ENCODE data around the gene CLEC16A. TPM values are rescaled to one million over a fixed set of nuclear protein-coding genes. Genes with fewer than 3 reads are reported as not detected.

Gene CLEC16A
- total and polyA plus RNA-seq, 9 of the 15 experiments (the other 6 are each of a cell fraction or from before 2014, with no cell fraction given) = 1.00 to 22.3 (median 10.0) TPM

- Histone ChIP-seq H3K27me3 (ENCODE audit: control insufficient read depth in 2 of 2, insufficient read depth in 2 of 2, low read length in 2 of 2) (no peaks in the 10 kb centered on the region), H3K9ac (ENCODE audit: insufficient read depth in 1 of 2, low read depth in 2 of 2, low read length in 2 of 2) (peak overlapping the region in 1 of 2 experiments; percentile 63; a peak in 2 of 4 replicates), H4K20me1 (replicated peaks; ENCODE audit: control insufficient read depth, insufficient read depth, low read length) (no peaks in the 10 kb centered on the region), H3K4me2 (ENCODE audit: insufficient read depth, low read length) (no peak overlapping the region), H3K4me3 (no peak overlapping the region), H3K9me1 (ENCODE audit: control insufficient read depth, insufficient read depth, low read length) (no peaks in the 10 kb centered on the region), H2AFZ (ENCODE audit: low read depth, low read length) (no peak overlapping the region), H3K79me2 (ENCODE audit: control insufficient read depth, insufficient read depth, low read length) (no peaks in the 10 kb centered on the region), H3K36me3 (ENCODE audit: control insufficient read depth, insufficient read depth, low read length) (peaks cover 19% of the 10 kb centered on the region; the same call in 2 of the 3 replicates), H3K4me1 (replicated peaks in 1 of 2; ENCODE audit: control insufficient read depth in 2 of 2, insufficient read depth in 2 of 2, low read length in 2 of 2) (peaks cover 0 to 9% of the 10 kb centered on the region in 2 experiments; a peak in 3 of 5 replicates), H3K9me3 (replicated peaks; ENCODE audit: control insufficient read depth, insufficient read depth, low read depth, low read length) (no peaks in the 10 kb centered on the region), H3K27ac (ENCODE audit: extremely low read depth, low read depth, low read length) (no peak overlapping the region)
- TF ChIP-seq RREB1 (CRISPR knock-in tag; IDR thresholded peaks at IDR 0.05) (no peak), ARHGAP35 (IDR thresholded peaks at IDR 0.05; ENCODE audit: partially characterized antibody) (no peak), RBM15 (IDR thresholded peaks at IDR 0.05; ENCODE audit: insufficient read depth, low read length) (no peak), ZNF696 (CRISPR knock-in tag; conservative IDR thresholded peaks at IDR 0.05) (no peak), NCOA1 (IDR thresholded peaks at IDR 0.05; ENCODE audit: low read depth) (no peak), ZNF184 (CRISPR knock-in tag; IDR thresholded peaks at IDR 0.05) (no peak), DACH1 (IDR thresholded peaks at IDR 0.05; ENCODE audit: partially characterized antibody) (no peak), NR1H2 (CRISPR knock-in tag; IDR thresholded peaks at IDR 0.05) (no peak), CTBP1 (IDR thresholded peaks at IDR 0.05; ENCODE audit: borderline replicate concordance) (no peak), EZH2 (IDR thresholded peaks at IDR 0.05; ENCODE audit: borderline replicate concordance, low read depth, low read length) (no peak), SMAD1 (IDR thresholded peaks at IDR 0.05; ENCODE audit: low read depth, low read length, partially characterized antibody) (no peak), SP2 (IDR thresholded peaks at IDR 0.05; ENCODE audit: extremely low read depth, low read depth, low read length, poor library complexity, severe bottlenecking) (no peak), HLTF (IDR thresholded peaks at IDR 0.05) (no peak), NR2C2 (CRISPR knock-in tag; IDR thresholded peaks at IDR 0.05) (no peak), NR2C2 (tag; IDR thresholded peaks at IDR 0.05) (no peak)
- BruUV-seq (replicated peaks) = no TSS peak
- ChIA-PET CTCF (ENCODE audit: low intra/inter-chr PET ratio) (no interaction called here), POLR2A (no interaction called here)
- in situ Hi-C loops (cut with MboI) = no loop called here
- no peak for FAIRE-seq
- intact Hi-C loops (cut with micrococcal nuclease) = no loop called here
- no peak for DNase-seq (ENCODE audit: extremely low read depth in 1 of 4, low spot score in 3 of 4)
- ATAC-seq = no peak
- WGBS (ENCODE audit: insufficient coverage, low coverage, missing lambda C conversion rate) = 74% methylated on average over 4 of the region's 4 CpGs
These were observed 115.2 kb downstream of the CLEC16A start for GRCh38 chr16:11059588-11059987.

Data from K562 (cell line).